Breast epithelium (tissue), 4 donors: ENCODE data around the gene XPA. TPM values are rescaled to one million over a fixed set of nuclear protein-coding genes. Genes with fewer than 3 reads are reported as not detected.
A peak's percentile ranks its signal among the peaks of the same experiment; 100 is the strongest.

Source experiments
- DNase-seq, 2 donors: peaks; one replicate each; pipeline ENCODE4 v3.0.0-alpha.2; 2019; ENCODE audit warnings: low spot score in 2 of 2
- H3K27ac ChIP-seq, 2 donors: fragments of 200-600 bp; sonication (generic) in 1 of 2; one replicate each; pipeline ENCODE4 v1.5.1; 2016 to 2019; ENCODE audit warnings: mild to moderate bottlenecking in 1 of 2
- H3K27me3 ChIP-seq, 2 donors: fragments of 200-600 bp; sonication (generic) in 1 of 2; one replicate each; pipeline versions ENCODE4 v1.5.1 to v1.6.0; 2017 to 2019; ENCODE audit warnings: control low read depth in 1 of 2, mild to moderate bottlenecking in 1 of 2
- H3K36me3 ChIP-seq: fragments of 200-600 bp; one replicate; pipeline ENCODE4 v1.5.1; 2019
- H3K4me1 ChIP-seq, 2 donors: fragments of 200-600 bp; sonication (generic); one replicate each; pipeline ENCODE4 v1.5.1; 2016 to 2019; ENCODE audit warnings: control low read depth in 1 of 2
- H3K4me3 ChIP-seq, 3 donors: fragments of 200-600 bp; sonication (generic); 1 replicate in 2 of 3; 2 replicates in 1 of 3; pipeline ENCODE4 v1.5.1; 2016 to 2019; ENCODE audit warnings: mild to moderate bottlenecking in 3 of 3, moderate library complexity in 2 of 3
- H3K9me3 ChIP-seq, 2 donors: fragments of 200-600 bp; sonication (generic) in 1 of 2; one replicate each; pipeline ENCODE4 v1.5.1; 2016 to 2019; ENCODE audit warnings: control low read depth in 1 of 2
- CTCF ChIP-seq, 3 donors: fragments of 450-650 bp; IDR thresholded peaks; one replicate each; pipeline ENCODE4 v1.5.1; 2016 to 2017; ENCODE audit warnings: antibody characterized with exemption in 3 of 3, mild to moderate bottlenecking in 3 of 3, moderate library complexity in 3 of 3
- POLR2A ChIP-seq: fragments of 450-650 bp; IDR thresholded peaks from one replicate; pipeline ENCODE4 v1.6.1; 2016; ENCODE audit warnings: antibody characterized with exemption, mild to moderate bottlenecking, moderate library complexity
- POLR2AphosphoS5 ChIP-seq, 3 donors: sonication (generic); formaldehyde crosslinking; IDR thresholded peaks; one replicate each; pipeline ENCODE4 v1.6.1; 2017; ENCODE audit warnings: antibody characterized with exemption in 3 of 3
- intact Hi-C: fragments of 100-400 bp; cut with DNase I; formaldehyde crosslinking; loops from one replicate; pipeline ENCODE4 v1.15.1; 2023; ENCODE audit warnings: low total_unique reads
- total RNA-seq, 3 donors: library from RNA; depleted of rRNA; stranded (reverse); fragments of >200 nt; gene quantifications; one replicate each; pipeline ENCODE4 v1.1.0, GENCODE V29; 2016

The XPA gene
- total RNA-seq, 3 donors from 2014 or later: 15.4 to 16.8 (median 16.7) TPM

GRCh38 chr9:97632248-97632984, 64.7 kb downstream of the XPA start:
- peak overlapping the region; percentile 87 to 97 (median 97) for H3K4me3 ChIP-seq
- H3K36me3 ChIP-seq: no peaks in the 10 kb centered on the region
- H3K9me3 ChIP-seq: no peaks in the 10 kb centered on the region
- intact Hi-C loops: no loop called here
- peak overlapping the region; percentile 96 to 98 for H3K27ac ChIP-seq
- peak in 1 of 2 donors; percentile 41 for DNase-seq
- H3K4me1 ChIP-seq: peaks cover 0 to 15% of the 10 kb centered on the region in 2 donors
- no peaks in the 10 kb centered on the region for H3K27me3 ChIP-seq
- TF ChIP-seq POLR2A (no peak), POLR2AphosphoS5 (IDR thresholded peaks at IDR 0.05) (no peak), CTCF (IDR thresholded peaks at IDR 0.05) (no peak)

- Histone ChIP-seq H3K27me3 (no peaks in the 10 kb centered on the region), H3K27ac (no peak overlapping the region), H3K4me1 (peaks cover 0 to 15% of the 10 kb centered on the region in 2 donors), H3K9me3 (no peaks in the 10 kb centered on the region), H3K36me3 (no peaks in the 10 kb centered on the region), H3K4me3 (no peak overlapping the region)
- TF ChIP-seq POLR2AphosphoS5 (IDR thresholded peaks at IDR 0.05): no peak
- no peak for TF ChIP-seq POLR2A
- no peak for TF ChIP-seq CTCF (IDR thresholded peaks at IDR 0.05)
- intact Hi-C loops: no loop called here
- no peak for DNase-seq
These were observed 66.5 kb downstream of the XPA start for GRCh38 chr9:97630591-97630990.

GRCh38 chr9:97629156-97629555, 68.0 kb downstream of the XPA start:
- H3K4me3 ChIP-seq: no peak overlapping the region
- no peaks in the 10 kb centered on the region for H3K9me3 ChIP-seq
- H3K36me3 ChIP-seq: no peaks in the 10 kb centered on the region
- H3K27ac ChIP-seq: no peak overlapping the region
- TF ChIP-seq POLR2AphosphoS5 (IDR thresholded peaks at IDR 0.05) (no peak), POLR2A (no peak), CTCF (IDR thresholded peaks at IDR 0.05) (no peak)
- peaks cover 0 to 7% of the 10 kb centered on the region in 2 donors for H3K4me1 ChIP-seq
- no peaks in the 10 kb centered on the region for H3K27me3 ChIP-seq
- no peak for DNase-seq
- intact Hi-C loops: no loop called here

GRCh38 chr9:97628668-97629067, 68.5 kb downstream of the XPA start:
- Histone ChIP-seq H3K4me3 (no peak overlapping the region), H3K36me3 (no peaks in the 10 kb centered on the region), H3K27me3 (no peaks in the 10 kb centered on the region), H3K27ac (no peak overlapping the region), H3K4me1 (peaks cover 0 to 7% of the 10 kb centered on the region in 2 donors), H3K9me3 (no peaks in the 10 kb centered on the region)
- no peak for DNase-seq
- TF ChIP-seq POLR2AphosphoS5 (IDR thresholded peaks at IDR 0.05) (no peak), CTCF (IDR thresholded peaks at IDR 0.05) (no peak), POLR2A (no peak)
- intact Hi-C loops: no loop called here

- H3K9me3 ChIP-seq: no peaks in the 10 kb centered on the region
- no peaks in the 10 kb centered on the region for H3K27me3 ChIP-seq
- intact Hi-C loops: no loop called here
- DNase-seq: no peak
- H3K27ac ChIP-seq: no peak overlapping the region
- H3K4me1 ChIP-seq: peaks cover 0 to 7% of the 10 kb centered on the region in 2 donors
- H3K36me3 ChIP-seq: no peaks in the 10 kb centered on the region
- no peak overlapping the region for H3K4me3 ChIP-seq
- no peak for TF ChIP-seq POLR2AphosphoS5 (IDR thresholded peaks at IDR 0.05)
- no peak for TF ChIP-seq POLR2A
- TF ChIP-seq CTCF (IDR thresholded peaks at IDR 0.05): no peak
These were observed 69.5 kb downstream of the XPA start for GRCh38 chr9:97627624-97628023.
